Naive thymus-derived CD4-positive, alpha-beta T cell (primary cell): ENCODE measurements around the gene LRRTM1. TPM values are rescaled to one million over a fixed set of nuclear protein-coding genes. Genes with fewer than 3 reads are reported as not detected.
A peak's percentile ranks its signal among the peaks of the same experiment; 100 is the strongest.

ENCODE experiments used
- ATAC-seq: fragments of 150-1000 bp; cut with Tn5 transposase; 2 replicates; pipeline ENCODE4 v1.10.0; 2021; ENCODE audit warnings: mild to moderate bottlenecking, moderate library complexity
- CTCF ChIA-PET: fragments of 350-600 bp; sonication (Branson Sonifier 250); formaldehyde crosslinking; loops from one replicate; lab custom pipeline; 2021; ENCODE audit warnings: antibody characterized with exemption; lab: Charles Lee
- POLR2A ChIA-PET: fragments of 350-600 bp; sonication (Branson Sonifier 250); formaldehyde crosslinking; loops from one replicate; lab custom pipeline; 2021; ENCODE audit warnings: antibody characterized with exemption, inconsistent platforms; lab: Charles Lee
- DNase-seq, 9 donors: peaks; one replicate each; pipeline versions ENCODE4 v3.0.0 to v3.0.0-alpha.2; 2020 to 2022; ENCODE audit warnings: mixed read lengths in 1 of 9
- H3K27ac ChIP-seq: one replicate; pipeline ENCODE4 v1.7.0; 2013; ENCODE audit warnings: mild to moderate bottlenecking, low read depth, low read length, moderate library complexity
- H3K27me3 ChIP-seq, 2 donors: one replicate each; pipeline ENCODE4 v1.7.0; 2013; ENCODE audit warnings: low read length in 2 of 2, mild to moderate bottlenecking in 2 of 2, moderate library complexity in 2 of 2; ENCODE audit not compliant: control insufficient read depth in 2 of 2, insufficient read depth in 2 of 2
- H3K36me3 ChIP-seq, 3 experiments: 1 replicate in 2 of 3; 2 replicates in 1 of 3; pipeline ENCODE4 v1.7.0; 2013; ENCODE audit warnings: low read length in 3 of 3, mild to moderate bottlenecking in 3 of 3, moderate library complexity in 1 of 3; ENCODE audit not compliant: insufficient read depth in 3 of 3, control insufficient read depth in 2 of 3
- H3K4me1 ChIP-seq, 2 donors: one replicate each; pipeline ENCODE4 v1.7.0; 2013; ENCODE audit warnings: low read length in 2 of 2, mild to moderate bottlenecking in 2 of 2, moderate library complexity in 1 of 2; ENCODE audit not compliant: control insufficient read depth in 2 of 2, insufficient read depth in 2 of 2
- H3K4me3 ChIP-seq: 2 replicates; pipeline ENCODE4 v1.7.0; 2013; ENCODE audit warnings: mild to moderate bottlenecking, low read length
- H3K9me3 ChIP-seq, 3 experiments: 1 replicate in 2 of 3; 2 replicates in 1 of 3; pipeline ENCODE4 v1.7.0; 2013; ENCODE audit warnings: low read length in 3 of 3; ENCODE audit not compliant: control insufficient read depth in 2 of 3
- H3K27ac Mint-ChIP-seq, 9 donors: one replicate each; pipeline ENCODE4 v1.8.0; 2020 to 2022; ENCODE audit warnings: mixed read lengths in 9 of 9, mild to moderate bottlenecking in 8 of 9, moderate library complexity in 5 of 9, inconsistent platforms in 2 of 9
- H3K27me3 Mint-ChIP-seq, 5 donors: one replicate each; pipeline ENCODE4 v1.8.0; 2021 to 2022; ENCODE audit warnings: mixed read lengths in 5 of 5, mild to moderate bottlenecking in 1 of 5
- H3K36me3 Mint-ChIP-seq, 5 donors: one replicate each; pipeline ENCODE4 v1.8.0; 2020 to 2022; ENCODE audit warnings: mixed read lengths in 5 of 5, mild to moderate bottlenecking in 3 of 5, inconsistent platforms in 1 of 5
- H3K4me1 Mint-ChIP-seq, 7 donors: one replicate each; pipeline ENCODE4 v1.8.0; 2020 to 2022; ENCODE audit warnings: mixed read lengths in 7 of 7, mild to moderate bottlenecking in 3 of 7, inconsistent platforms in 1 of 7
- H3K4me3 Mint-ChIP-seq, 10 donors: one replicate each; pipeline ENCODE4 v1.8.0; 2020 to 2022; ENCODE audit warnings: mild to moderate bottlenecking in 10 of 10, mixed read lengths in 10 of 10, moderate library complexity in 6 of 10, inconsistent platforms in 2 of 10
- H3K9me3 Mint-ChIP-seq, 11 donors: one replicate each; pipeline ENCODE4 v1.8.0; 2020 to 2022; ENCODE audit warnings: mixed read lengths in 11 of 11, mild to moderate bottlenecking in 4 of 11, inconsistent platforms in 1 of 11, moderate library complexity in 1 of 11
- intact Hi-C, 2 donors: fragments of 100-400 bp; cut with micrococcal nuclease; formaldehyde crosslinking; loops; one replicate each; pipeline ENCODE4 v1.15.1; 2023
- polyA plus RNA-seq, 2 donors: library from polyadenylated mRNA; unstranded; fragments of 300-500 nt; fragmentation: Illumina TruSeq; gene quantifications; one replicate each; pipeline ENCODE4 v1.2.3, GENCODE V29; 2021
- total RNA-seq, 6 experiments: library from RNA in 5 of 6; stranded (reverse) in 5 of 6; gene quantifications; 1 replicate in 5 of 6; 2 replicates in 1 of 6; pipeline ENCODE4 v1.2.3 and lab custom pipeline; 2021 to 2026

Gene LRRTM1, protein sequence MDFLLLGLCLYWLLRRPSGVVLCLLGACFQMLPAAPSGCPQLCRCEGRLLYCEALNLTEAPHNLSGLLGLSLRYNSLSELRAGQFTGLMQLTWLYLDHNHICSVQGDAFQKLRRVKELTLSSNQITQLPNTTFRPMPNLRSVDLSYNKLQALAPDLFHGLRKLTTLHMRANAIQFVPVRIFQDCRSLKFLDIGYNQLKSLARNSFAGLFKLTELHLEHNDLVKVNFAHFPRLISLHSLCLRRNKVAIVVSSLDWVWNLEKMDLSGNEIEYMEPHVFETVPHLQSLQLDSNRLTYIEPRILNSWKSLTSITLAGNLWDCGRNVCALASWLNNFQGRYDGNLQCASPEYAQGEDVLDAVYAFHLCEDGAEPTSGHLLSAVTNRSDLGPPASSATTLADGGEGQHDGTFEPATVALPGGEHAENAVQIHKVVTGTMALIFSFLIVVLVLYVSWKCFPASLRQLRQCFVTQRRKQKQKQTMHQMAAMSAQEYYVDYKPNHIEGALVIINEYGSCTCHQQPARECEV
- total RNA-seq (not detected), polyA plus RNA-seq (not detected), total RNA-seq (lab: John Stamatoyannopoulos, UW) (not detected)

DNA sequence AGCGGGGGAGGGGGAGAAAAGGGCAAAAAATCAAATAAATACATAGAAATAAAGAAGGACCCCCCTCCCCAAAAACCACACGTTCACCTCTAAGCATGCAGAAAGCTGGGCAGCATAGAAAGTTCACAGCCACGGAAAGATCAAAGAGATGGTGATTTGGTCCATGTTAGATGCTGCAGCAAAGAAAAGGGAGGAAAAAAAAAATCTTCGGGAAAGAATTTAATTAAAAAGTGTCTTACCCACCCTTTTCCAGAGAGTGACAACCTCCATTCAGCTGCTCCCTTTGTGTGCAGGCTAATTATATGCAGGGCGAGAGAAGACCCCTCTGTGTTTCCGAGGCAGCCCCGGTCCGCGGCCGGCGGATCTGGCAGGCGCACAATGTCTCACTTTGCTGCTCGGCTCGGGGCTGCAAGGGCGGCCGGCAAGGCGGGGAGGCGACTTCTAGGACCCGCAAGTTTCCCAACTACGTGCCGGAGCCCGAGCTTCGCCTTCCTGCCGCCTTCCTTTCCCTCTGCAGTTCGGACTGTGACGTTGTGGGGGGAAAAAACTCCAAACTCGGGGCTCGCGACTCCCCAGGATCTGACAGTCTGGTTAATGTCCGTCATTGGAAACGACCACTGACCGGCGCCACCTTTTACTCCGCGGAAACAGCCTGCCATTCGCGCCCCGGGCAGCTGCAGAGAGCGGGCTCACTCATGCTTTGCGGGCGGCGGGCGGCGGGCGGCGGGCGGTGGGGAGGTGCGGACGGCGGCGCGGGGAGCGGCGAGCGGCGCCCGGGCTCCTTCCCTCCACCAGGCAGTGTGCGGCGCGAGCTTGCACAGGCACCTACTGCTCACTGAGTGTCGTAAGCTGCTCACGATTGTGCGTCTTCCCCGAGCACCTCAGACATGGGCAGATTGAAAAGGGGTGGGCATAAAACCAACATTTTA lies at the start of gene LRRTM1:
TSS of gene LRRTM1 (minus strand) at position 844 of the 929 bp plus-strand sequence. CDS start 933 bp downstream, outside the sequence.
- Histone ChIP-seq H3K9me3 (no peaks in the 10 kb centered on the region), H3K27me3 (peaks cover 0 to 8% of the 10 kb centered on the region in 2 donors), H3K36me3 (no peaks in the 10 kb centered on the region), H3K4me3 (no peak within 1 kb of the TSS), H3K27ac (no peak within 1 kb of the TSS), H3K4me1 (no peaks in the 10 kb centered on the region)
- Mint-ChIP-seq H3K27ac (peak within 1 kb of the TSS in 1 of 9 donors; percentile 57), H3K36me3 (peaks cover 0 to 9% (median 0%) of the 10 kb centered on the region in 5 donors), H3K4me1 (no peaks in the 10 kb centered on the region), H3K4me3 (peak within 1 kb of the TSS in 1 of 10 donors; percentile 19), H3K27me3 (peaks cover 49 to 54% (median 51%) of the 10 kb centered on the region in 5 donors), H3K9me3 (peaks cover 0 to 12% (median 5%) of the 10 kb centered on the region in 11 donors)
- intact Hi-C loops: no loop called here
- ATAC-seq (no peak), DNase-seq (no peak)
- CTCF ChIA-PET: no interaction called here
- POLR2A ChIA-PET: no interaction called here

DNA sequence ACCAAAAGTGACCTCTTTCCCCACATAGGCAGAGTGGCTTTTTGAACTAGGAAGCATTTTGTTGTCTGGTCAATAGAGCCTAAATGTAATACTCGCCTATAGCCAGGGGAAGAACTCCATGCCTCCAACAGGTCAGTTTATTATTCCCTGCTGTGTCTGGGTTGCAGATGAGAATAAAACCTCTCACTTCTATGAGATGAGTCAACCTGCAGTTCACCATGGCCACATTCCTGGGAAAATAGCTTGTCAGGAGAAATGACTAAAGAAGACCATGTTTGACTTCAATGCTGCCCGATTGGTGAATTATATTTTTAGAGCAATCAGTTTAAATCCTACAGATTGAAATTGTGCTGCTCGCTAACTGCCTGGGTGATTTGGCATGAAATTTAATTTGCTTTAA lies 46.7 kb upstream of the LRRTM1 start:
- intact Hi-C loops: no loop called here
- Histone ChIP-seq H3K9me3 (no peaks in the 10 kb centered on the region), H3K4me3 (no peak overlapping the region), H3K27ac (no peak overlapping the region), H3K27me3 (no peaks in the 10 kb centered on the region), H3K4me1 (no peaks in the 10 kb centered on the region), H3K36me3 (no peaks in the 10 kb centered on the region)
- CTCF ChIA-PET: no interaction called here
- Mint-ChIP-seq H3K9me3 (peaks cover 0 to 11% (median 6%) of the 10 kb centered on the region in 11 donors), H3K4me3 (no peak overlapping the region), H3K36me3 (no peaks in the 10 kb centered on the region), H3K27ac (no peak overlapping the region), H3K27me3 (no peaks in the 10 kb centered on the region), H3K4me1 (no peaks in the 10 kb centered on the region)
- ATAC-seq (no peak), DNase-seq (no peak)
- POLR2A ChIA-PET: no interaction called here

DNA sequence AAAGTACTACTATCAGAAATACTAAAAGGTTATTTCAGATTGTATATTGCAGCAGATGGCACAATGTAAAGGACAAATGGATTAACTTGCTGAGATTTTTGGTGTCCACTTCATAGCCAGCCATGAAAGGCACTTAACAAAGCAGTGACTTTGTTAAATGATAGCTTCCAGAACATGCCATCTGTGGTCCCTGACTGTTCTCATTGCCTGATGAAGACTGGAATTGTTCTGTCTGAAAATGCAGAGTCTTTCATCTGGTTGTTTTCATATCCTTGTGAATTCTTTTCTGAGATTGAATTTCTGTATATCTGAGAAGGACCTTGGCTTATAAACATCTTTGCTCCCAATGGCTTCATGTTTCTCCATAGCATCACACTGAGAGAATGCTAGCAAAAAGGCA lies 44.4 kb upstream of the LRRTM1 start:
- no peaks in the 10 kb centered on the region for H3K4me1 ChIP-seq
- H3K4me3 ChIP-seq: no peak overlapping the region
- ATAC-seq (no peak), DNase-seq (no peak)
- no peaks in the 10 kb centered on the region for H3K36me3 Mint-ChIP-seq
- H3K9me3 Mint-ChIP-seq: peaks cover 0 to 22% (median 8%) of the 10 kb centered on the region in 11 donors
- no peak overlapping the region for H3K27ac ChIP-seq
- ChIA-PET POLR2A (no interaction called here), CTCF (no interaction called here)
- no peaks in the 10 kb centered on the region for H3K9me3 ChIP-seq
- H3K4me3 Mint-ChIP-seq: no peak overlapping the region
- no peaks in the 10 kb centered on the region for H3K4me1 Mint-ChIP-seq
- H3K27ac Mint-ChIP-seq: no peak overlapping the region
- no peaks in the 10 kb centered on the region for H3K27me3 ChIP-seq
- no peaks in the 10 kb centered on the region for H3K36me3 ChIP-seq
- H3K27me3 Mint-ChIP-seq: no peaks in the 10 kb centered on the region
- intact Hi-C loops: no loop called here

DNA sequence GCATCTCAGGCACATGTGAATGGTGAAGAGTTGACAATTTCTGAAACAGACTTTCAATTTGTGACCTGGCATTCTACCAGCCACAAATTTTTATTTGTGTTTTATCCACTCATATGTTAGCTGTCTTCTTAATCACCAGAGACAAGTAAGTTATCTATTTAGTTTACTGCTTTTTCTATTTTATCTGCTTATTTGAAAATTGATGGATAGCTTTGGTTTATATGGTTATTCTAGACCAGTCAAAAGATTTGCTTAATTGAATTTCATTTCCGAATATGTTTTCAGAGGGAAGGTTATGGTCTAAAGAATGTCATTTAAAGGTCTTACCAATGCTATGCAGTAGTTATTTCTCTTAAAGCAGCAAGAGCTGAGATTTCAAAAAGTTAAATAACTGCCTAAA lies 43.5 kb upstream of the LRRTM1 start:
- DNase-seq (no peak), ATAC-seq (no peak)
- no peaks in the 10 kb centered on the region for H3K36me3 Mint-ChIP-seq
- H3K27me3 ChIP-seq: no peaks in the 10 kb centered on the region
- no peak overlapping the region for H3K4me3 Mint-ChIP-seq
- H3K9me3 ChIP-seq: no peaks in the 10 kb centered on the region
- ChIA-PET POLR2A (no interaction called here), CTCF (interaction anchor here (0.7 kb wide), 1 partner anchor 13 kb away, joined by 3 read pairs; no protein-coding TSS in a partner anchor)
- intact Hi-C loops: no loop called here
- no peaks in the 10 kb centered on the region for H3K4me1 ChIP-seq
- H3K27ac ChIP-seq: no peak overlapping the region
- no peaks in the 10 kb centered on the region for H3K27me3 Mint-ChIP-seq
- peaks cover 0 to 20% (median 7%) of the 10 kb centered on the region in 11 donors for H3K9me3 Mint-ChIP-seq
- no peaks in the 10 kb centered on the region for H3K4me1 Mint-ChIP-seq
- no peaks in the 10 kb centered on the region for H3K36me3 ChIP-seq
- no peak overlapping the region for H3K27ac Mint-ChIP-seq
- H3K4me3 ChIP-seq: no peak overlapping the region

DNA sequence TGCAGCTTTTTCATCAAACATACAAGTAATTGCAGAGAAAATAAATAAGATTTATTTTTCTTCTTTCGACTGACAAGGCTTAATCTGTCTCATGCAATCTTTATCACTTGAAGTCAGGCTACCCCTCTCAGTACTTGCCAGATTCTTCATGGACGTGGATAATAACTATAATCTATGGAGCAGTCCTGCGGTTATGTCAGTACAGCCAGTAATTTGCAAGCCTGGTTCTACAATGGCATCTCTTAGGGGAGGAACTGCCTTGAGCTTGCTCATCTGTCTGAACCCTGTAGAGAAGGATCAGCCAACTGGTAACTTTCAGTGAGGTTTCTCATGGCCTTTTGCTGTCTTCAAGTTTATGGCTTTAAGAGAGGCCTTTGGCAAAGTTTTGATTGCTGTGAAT lies 35.5 kb upstream of the LRRTM1 start:
- intact Hi-C loops: no loop called here
- H3K4me1 Mint-ChIP-seq: no peaks in the 10 kb centered on the region
- no peak overlapping the region for H3K4me3 ChIP-seq
- H3K27ac Mint-ChIP-seq: no peak overlapping the region
- CTCF ChIA-PET: no interaction called here
- no peaks in the 10 kb centered on the region for H3K9me3 ChIP-seq
- no peak for ATAC-seq
- no peak overlapping the region for H3K4me3 Mint-ChIP-seq
- no peaks in the 10 kb centered on the region for H3K4me1 ChIP-seq
- peaks cover 2 to 19% (median 10%) of the 10 kb centered on the region in 11 donors for H3K9me3 Mint-ChIP-seq
- peaks cover 0 to 3% (median 0%) of the 10 kb centered on the region in 5 donors for H3K36me3 Mint-ChIP-seq
- H3K27me3 ChIP-seq: no peaks in the 10 kb centered on the region
- peaks cover 0 to 2% (median 0%) of the 10 kb centered on the region in 5 donors for H3K27me3 Mint-ChIP-seq
- POLR2A ChIA-PET: no interaction called here
- no peaks in the 10 kb centered on the region for H3K36me3 ChIP-seq
- H3K27ac ChIP-seq: no peak overlapping the region
- no peak for DNase-seq

DNA sequence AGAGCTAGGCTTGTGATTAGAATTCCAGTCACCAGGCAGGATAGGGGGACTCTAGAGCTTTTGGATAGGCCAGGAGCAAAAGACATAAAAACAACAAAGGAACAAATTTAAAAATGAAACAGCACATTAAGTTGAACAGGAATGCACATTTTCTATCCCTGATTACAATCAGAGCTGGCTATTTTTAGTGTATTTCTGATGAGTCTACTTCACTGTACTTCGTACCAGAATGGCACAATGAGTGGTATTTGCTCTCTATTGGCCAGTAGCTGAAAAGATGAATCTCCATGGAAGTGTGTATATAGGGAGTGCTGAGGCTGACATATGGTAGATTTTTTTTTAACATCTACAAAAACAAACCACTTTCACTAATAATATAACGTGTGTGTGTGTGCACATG lies 34.2 kb upstream of the LRRTM1 start:
- Mint-ChIP-seq H3K4me3 (no peak overlapping the region), H3K36me3 (peaks cover 0 to 4% (median 0%) of the 10 kb centered on the region in 5 donors), H3K27ac (no peak overlapping the region), H3K27me3 (peaks cover 0 to 6% (median 0%) of the 10 kb centered on the region in 5 donors), H3K4me1 (no peaks in the 10 kb centered on the region), H3K9me3 (peaks cover 2 to 14% (median 8%) of the 10 kb centered on the region in 11 donors)
- Histone ChIP-seq H3K27ac (no peak overlapping the region), H3K27me3 (no peaks in the 10 kb centered on the region), H3K4me1 (no peaks in the 10 kb centered on the region), H3K9me3 (no peaks in the 10 kb centered on the region), H3K4me3 (no peak overlapping the region), H3K36me3 (no peaks in the 10 kb centered on the region)
- ChIA-PET CTCF (no interaction called here), POLR2A (no interaction called here)
- ATAC-seq (no peak), DNase-seq (no peak)
- intact Hi-C loops: no loop called here
